HFF-Myc (cell line): Measurements from ENCODE around the gene ADARB1.

Experiments
- DNase-seq: peaks from one replicate; pipeline ENCODE4 v3.0.0-alpha.2; 2011; ENCODE audit warnings: low read depth; ENCODE audit errors: extremely low read depth
- H3K4me3 ChIP-seq: replicated peaks from 2 replicates; pipeline ENCODE4 v1.5.1; 2011; ENCODE audit warnings: low read depth, mild to moderate bottlenecking, control low read depth, low read length
- TF ChIP-seq, protein P1 (sequence below): IDR thresholded peaks from 2 replicates; pipeline ENCODE4 v1.5.1; 2012; ENCODE audit warnings: mild to moderate bottlenecking, low read depth, low read length, control low read depth; ENCODE audit errors: missing control alignments

Gene ADARB1

DNA sequence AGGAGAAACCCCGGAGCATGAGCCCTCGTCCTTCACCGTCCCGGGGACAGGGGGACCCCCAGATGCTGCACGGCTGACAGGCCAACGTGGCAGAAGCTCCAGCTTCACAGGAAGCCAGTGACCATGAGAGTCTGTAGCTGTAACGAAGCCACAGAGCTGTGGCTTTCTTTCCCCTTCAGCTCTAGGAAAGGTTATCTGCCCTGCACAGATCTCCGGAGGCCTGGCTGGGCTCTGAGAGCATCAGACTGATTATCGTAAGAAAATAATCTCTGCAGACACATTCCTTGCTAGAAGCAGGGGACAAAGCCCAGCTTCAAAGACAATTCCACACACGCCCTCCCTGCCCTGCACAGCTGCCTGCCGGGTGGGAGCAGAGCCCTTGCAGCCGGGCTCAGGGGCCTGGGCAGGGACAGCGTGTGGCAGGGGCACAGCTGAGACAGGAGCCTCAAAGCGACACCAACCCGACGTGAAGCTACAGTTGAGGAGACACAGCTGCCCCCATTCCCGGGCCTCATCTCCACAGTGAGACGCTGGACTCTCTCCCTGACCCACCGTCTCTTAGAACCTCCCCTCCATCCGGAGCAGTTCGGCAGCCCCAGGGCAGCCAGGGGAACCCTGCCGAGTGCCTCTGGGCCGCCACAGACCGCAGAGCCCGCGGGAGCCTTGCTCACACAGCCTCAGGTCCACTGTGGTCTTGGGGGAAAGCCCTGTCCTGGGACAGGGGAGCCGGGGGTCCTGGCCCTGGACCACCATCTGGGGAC, 182.7 kb downstream of the ADARB1 start:
- H3K4me3 ChIP-seq: no peak overlapping the region
- DNase-seq: no peak
- TF ChIP-seq, protein P1, sequence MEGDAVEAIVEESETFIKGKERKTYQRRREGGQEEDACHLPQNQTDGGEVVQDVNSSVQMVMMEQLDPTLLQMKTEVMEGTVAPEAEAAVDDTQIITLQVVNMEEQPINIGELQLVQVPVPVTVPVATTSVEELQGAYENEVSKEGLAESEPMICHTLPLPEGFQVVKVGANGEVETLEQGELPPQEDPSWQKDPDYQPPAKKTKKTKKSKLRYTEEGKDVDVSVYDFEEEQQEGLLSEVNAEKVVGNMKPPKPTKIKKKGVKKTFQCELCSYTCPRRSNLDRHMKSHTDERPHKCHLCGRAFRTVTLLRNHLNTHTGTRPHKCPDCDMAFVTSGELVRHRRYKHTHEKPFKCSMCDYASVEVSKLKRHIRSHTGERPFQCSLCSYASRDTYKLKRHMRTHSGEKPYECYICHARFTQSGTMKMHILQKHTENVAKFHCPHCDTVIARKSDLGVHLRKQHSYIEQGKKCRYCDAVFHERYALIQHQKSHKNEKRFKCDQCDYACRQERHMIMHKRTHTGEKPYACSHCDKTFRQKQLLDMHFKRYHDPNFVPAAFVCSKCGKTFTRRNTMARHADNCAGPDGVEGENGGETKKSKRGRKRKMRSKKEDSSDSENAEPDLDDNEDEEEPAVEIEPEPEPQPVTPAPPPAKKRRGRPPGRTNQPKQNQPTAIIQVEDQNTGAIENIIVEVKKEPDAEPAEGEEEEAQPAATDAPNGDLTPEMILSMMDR: no peak

DNA sequence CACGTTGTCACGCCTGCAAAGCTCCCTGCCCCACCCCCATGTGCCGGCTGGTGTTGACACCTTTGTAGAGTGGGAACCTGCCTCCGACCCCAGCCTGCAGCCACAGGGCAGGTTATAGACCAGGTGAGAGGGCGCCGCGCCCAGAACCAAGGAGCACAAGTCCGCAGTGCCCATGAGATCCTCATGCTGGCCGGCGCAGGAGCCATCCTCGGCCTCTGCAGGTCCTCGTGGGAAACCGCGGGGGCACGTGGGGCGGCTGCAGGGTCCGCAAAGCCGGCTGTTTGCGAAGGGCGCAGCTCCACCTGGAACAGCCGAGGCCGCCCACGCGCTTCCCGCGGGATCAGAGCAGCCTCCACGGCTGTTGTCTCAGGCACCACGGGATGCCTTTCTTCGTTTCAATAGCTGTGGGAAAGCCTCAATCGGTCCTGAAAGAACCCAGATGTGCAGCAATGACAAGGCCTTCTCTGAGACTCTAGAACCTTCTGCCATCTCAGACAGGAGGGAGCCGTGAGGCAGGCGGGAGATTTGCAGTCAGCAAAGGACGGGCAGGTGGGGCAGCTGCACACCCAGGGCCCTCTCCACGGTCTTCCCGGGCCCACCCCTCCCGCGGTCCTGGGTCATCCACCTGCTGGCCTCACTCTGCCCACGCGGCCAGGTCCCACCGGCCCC, 183.4 kb downstream of the ADARB1 start:
- H3K4me3 ChIP-seq: no peak overlapping the region
- DNase-seq: no peak
- TF ChIP-seq, protein P1: no peak

DNA sequence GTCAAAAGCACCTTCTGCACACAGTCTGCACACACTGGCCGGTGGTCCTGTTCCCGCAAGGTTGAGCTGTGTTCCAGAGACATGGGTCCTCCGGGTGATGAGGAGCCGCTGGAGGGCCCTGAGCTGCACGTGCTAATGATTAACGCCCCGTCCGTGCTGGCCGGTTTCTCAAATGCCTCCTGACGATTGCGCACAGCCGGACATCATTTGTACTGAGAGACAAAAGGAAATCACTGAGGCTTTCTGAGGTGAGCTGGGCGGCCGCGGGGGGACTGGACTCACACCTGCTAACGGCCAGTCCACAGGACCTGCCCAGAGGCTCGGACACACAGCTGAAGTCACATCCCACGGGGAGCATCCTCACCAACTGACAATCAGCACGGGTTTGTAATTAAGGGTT, 184.1 kb downstream of the ADARB1 start:
- no peak for DNase-seq
- TF ChIP-seq, protein P1: no peak
- no peak overlapping the region for H3K4me3 ChIP-seq

DNA sequence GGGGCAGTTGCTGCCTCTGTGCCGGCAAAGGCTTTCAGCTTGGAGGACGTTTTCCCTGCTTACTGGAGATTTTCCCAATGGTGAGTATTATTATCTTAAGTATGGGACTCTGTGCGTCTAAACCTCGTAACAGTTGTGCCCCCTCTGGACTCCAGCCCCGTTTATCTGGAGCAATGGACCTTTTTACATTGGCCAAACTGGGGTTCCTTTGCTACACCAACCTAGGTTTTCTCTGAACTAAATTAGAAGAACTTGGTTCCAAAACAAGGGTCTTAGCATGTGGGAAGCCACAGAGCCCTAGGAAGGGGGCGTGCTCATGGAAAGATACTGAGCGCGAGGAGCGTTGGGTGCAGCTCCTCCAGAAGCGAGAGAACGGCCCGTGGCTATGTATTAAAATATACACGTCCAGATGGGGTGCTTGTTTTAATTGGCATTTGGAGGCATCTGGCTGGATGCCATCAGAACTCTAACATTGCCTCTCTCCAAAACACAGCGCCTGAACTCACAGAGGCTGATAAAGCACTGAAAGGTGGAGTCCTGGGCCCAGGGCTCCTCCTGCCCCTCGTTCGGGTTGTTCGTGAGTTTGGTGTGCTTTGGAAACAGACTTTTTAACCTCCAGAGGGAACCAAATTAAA, 184.9 kb downstream of the ADARB1 start:
- DNase-seq: no peak
- no peak overlapping the region for H3K4me3 ChIP-seq
- TF ChIP-seq, protein P1: no peak

DNA sequence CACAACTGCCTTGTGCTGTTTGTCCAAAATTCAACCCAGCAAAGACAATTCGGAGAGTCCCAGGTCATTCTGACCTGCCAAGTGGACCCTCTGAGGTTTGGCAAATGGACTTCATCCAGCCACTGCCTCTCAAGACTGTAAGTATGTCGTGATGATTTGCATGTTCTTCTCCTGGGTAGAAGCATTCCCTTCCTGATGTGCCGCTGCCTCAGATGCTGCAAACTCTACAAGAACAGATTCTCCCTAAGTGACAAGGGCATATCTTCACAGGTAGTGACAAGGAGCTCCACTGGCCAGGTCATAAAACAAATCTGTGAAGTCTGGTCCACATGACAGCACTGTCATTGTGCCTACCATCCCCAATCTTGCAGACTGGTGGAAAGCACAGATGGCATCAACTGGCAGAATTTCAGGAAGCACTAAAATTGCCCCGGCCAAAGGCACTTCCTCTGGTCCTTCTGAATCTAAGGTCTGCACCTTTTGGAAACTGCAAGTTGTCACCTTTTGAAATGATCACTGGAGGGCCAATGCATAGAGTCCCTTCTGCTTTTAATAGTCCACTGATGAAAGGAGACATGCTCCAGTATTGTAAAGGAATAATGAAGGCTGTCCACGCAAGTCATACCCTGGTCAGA, 185.9 kb downstream of the ADARB1 start:
- no peak overlapping the region for H3K4me3 ChIP-seq
- TF ChIP-seq, protein P1: no peak
- DNase-seq: no peak

DNA sequence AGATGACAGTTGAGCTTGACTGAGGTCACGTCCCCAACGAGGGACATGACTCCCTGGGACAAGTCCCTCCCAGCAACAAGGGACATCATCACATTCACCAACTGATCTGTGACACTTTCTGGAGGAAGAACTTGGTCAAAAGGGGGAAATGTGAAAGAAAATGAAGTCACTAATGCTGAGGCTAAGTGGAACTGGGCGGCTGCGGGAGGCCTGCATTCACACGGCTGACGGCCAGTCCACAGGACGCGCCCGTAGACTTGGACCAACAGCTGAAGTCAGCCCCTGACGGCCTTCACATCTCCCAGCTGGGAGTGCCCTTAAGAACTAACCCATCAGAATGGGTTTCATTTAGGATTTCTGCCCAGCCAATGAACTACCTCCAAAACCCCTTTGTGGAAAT, 186.7 kb downstream of the ADARB1 start:
- H3K4me3 ChIP-seq: no peak overlapping the region
- no peak for DNase-seq
- TF ChIP-seq, protein P1: no peak
